HG03097 (cell line): ENCODE measurements around the gene PTPRJ.

Experiments used
- ATAC-seq: cut with Tn5 transposase; IDR thresholded peaks from one replicate; pipeline ENCODE4 v1.9.1; 2021; ENCODE audit not compliant: unreplicated experiment, low FRiP score

PTPRJ gene

DNA sequence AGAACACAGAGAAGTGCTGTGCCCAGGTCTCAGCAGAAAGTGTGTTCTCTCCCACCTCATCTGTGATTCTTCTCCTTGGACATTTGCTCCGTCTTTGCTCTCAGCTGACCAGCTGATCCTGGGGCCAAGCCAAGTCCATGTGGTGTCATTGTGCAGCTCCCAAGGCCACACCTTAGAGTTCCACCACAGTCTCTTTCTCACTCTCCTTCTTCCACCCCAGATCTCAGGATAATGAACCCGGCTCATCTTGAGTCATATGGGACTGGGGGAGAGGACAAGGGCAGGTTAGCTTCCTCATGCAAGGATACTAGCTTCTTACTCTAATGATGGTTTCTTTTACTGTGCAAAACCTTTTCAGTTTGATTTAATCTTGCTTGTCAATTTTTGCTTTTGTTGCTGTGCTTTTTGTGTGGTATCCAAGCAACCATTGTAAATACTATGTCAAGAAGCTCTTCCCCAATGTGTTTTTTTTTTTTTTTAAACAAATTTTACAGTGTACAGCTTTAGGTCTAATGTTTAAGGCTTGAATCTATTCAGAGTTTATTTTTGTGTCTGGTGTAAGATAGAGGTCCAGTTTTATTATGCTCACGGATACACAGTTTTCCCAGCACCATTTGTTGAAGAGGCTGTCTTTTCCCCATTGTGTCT is 161.2 kb downstream of the PTPRJ start:
- no peak for ATAC-seq

- ATAC-seq = no peak
Observed at GRCh38 chr11:48142889-48143288, 162.5 kb downstream of the PTPRJ start.

DNA sequence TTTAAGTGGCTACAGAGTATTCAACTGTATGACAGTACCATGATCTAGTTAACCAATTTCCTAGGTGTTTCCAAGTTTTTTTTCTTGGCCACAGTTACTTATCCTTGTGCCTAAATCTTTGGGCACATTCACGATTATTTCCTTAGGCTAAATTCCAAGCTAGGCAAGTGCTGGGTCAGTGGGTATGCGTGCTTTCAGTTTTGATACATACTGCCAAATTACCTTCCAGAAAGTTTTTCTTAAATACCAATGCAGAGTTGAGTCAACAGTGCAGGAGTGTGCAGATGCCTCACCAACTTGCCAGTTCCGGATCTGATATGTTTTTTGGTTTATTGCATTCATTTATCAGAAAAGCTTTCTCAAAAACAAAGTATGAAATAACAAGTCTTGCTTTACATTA is 168.4 kb downstream of the PTPRJ start:
- no peak for ATAC-seq

- ATAC-seq = no peak
Observed at GRCh38 chr11:48150213-48150612, 169.9 kb downstream of the PTPRJ start.

DNA sequence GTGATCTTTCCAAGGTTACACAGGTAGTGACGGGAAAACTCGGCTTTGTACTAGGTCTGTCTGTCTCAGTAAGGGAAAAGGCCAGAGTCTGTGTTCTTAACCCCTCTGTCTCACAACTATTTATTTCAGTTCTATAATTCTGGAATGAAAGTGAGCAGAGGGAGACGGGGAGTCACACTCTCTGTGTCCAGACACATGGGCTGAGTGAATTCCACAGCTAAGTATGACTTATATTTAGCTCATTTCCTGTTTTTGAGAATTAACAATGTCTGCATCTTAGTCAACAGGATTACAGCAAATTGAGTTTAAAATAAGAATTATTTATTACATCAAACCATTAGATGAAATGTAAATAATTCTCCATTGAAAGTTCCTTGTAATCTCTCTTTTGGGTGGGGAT is 173.8 kb downstream of the PTPRJ start:
- ATAC-seq = no peak

- no peak for ATAC-seq
Observed at GRCh38 chr11:48161951-48162884, 181.9 kb downstream of the PTPRJ start.

DNA sequence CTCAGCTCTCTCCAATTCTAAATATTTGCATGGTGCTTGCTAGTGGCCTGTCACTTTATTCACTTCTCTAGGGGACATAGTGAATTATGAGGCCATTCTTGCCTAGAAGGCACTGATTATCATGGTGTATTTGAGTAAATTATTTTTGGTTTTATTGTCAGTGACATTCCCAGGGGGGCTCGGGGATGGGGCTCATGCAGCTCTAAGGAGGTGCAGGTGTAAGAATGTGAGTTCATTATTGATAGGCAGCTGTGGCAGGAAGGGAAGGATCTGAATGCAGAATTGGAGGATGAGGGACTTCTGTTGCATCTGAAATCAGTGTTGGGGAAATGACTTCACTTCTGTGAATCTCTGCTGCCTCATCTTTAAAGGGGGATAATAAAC is 182.5 kb downstream of the PTPRJ start:
- no peak for ATAC-seq

GRCh38 chr11:48163360-48164100 is 183.2 kb downstream of the PTPRJ start:
- ATAC-seq = no peak

GRCh38 chr11:48164836-48165235 is 184.5 kb downstream of the PTPRJ start:
- no peak for ATAC-seq

- no peak for ATAC-seq
Observed at GRCh38 chr11:48165426-48165825, 185.1 kb downstream of the PTPRJ start.

DNA sequence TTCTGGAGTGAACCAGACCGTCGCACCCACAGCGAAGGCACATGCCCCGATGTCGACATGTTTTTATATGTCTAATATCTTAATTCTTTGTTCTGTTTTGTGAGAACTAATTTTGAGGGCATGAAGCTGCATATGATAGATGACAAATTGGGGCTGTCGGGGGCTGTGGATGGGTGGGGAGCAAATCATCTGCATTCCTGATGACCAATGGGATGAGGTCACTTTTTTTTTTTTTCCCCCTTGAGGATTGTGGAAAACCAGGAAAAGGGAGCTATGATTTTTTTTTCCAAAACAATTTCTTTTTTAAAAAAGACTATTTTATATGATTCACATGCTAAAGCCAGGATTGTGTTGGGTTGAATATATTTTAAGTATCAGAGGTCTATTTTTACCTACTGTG is 187.0 kb downstream of the PTPRJ start:
- no peak for ATAC-seq

- ATAC-seq = no peak
Observed at GRCh38 chr11:48168815-48169214, 188.5 kb downstream of the PTPRJ start.

DNA sequence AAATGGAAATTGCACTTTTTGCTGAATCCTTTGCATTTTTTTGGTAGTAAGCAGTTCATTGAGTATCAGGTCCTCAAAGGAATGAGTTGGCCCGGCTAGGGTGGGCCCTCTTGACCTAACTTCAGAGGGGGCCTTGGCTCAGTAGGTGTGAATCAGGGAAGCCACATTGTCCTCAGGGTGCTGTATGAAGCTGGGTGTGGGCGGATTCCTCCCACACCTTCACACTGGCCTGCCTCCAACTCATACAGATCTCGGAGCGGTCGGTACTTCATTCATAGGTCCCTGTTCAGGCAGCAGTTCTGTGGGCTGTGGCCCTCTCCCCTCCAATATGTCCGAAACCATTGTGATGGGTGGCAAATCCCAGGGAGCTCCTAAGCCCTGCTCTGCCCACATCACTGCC is 188.9 kb downstream of the PTPRJ start:
- ATAC-seq = no peak

- no peak for ATAC-seq
Observed at GRCh38 chr11:48169717-48170116, 189.4 kb downstream of the PTPRJ start.

DNA sequence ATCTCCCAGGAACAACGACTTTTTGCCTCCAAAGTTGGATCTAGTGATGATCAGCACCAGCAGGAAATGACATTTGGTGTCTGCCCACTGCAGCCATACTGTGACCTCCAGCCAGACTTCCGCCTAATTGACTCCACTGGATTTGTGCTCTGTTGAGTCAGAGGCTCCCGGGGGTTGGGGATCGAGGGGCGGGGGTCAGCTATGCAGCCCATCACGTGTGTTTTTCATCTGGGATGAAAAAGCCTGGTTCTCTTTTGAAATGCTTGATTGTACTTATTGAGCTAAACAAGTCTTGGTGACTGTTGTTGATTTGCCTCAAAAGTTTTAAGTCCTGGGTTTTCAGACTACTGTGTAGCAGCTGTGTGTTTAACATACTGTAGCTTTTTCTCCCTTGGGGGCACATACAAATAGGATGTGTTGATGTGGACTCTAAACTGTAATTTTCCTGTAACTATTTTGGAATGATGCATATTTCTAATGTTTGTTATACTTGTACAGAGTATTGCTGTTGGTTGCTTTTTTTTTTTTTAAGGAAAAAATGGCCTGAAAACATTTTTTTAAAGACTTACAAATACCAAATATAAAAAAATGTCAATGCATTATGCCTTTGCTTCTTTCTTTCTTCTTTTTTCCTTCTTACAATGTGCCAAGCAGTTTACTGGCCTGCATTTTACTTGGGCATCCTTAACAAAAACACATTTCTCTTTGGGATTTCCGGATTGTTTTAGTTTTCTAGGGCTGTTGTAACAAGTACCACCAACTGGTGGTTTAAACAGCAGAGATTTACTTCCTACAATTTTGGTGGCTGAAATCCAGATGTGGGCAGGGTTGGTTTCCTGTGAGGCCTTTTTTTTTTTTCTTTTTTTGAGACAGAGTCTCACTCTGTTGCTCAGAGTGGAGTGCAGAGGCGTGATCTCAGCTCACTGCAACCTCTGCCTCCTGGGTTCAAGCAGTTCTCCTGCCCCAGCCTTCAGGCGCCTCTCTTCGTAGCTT is 190.2 kb downstream of the PTPRJ start:
- no peak for ATAC-seq

DNA sequence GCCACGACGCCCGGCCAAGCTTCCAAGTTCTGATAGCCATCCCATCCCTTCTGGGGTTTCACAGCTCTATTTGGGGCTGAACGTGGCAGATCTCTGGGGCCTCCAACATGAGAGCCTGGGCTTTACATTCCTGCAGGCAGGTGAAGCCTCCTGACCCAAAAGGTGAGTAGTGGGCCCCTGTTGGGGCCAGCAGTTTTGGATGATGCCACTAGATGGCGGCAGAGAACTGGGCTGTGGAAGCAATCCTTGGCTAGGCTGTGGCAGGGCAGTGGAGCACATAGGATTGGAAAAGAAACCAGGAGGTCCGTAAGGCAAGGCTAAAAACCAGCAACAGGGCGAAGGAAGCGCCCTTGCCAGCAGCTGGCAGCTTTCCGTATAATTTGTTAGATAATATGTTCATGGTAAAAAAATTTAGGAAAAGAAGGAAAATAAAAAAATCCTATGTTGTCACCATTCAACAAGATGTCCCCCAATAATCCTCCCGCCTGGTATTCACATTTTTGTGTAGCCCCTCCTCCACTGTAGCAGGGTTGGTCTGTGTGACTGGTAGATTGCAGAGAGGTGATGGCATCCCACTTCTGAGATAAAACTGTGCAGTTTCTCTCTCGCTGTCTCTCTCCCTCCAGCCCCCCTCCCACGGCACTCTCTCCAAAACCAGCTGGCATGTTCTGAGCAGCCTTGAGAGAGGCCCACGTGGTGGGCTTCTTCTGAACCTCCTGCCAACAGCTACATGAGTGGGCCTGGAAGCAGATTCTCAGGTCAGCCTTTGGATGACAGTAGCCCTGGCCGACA is 192.7 kb downstream of the PTPRJ start:
- ATAC-seq = peak; percentile 77

DNA sequence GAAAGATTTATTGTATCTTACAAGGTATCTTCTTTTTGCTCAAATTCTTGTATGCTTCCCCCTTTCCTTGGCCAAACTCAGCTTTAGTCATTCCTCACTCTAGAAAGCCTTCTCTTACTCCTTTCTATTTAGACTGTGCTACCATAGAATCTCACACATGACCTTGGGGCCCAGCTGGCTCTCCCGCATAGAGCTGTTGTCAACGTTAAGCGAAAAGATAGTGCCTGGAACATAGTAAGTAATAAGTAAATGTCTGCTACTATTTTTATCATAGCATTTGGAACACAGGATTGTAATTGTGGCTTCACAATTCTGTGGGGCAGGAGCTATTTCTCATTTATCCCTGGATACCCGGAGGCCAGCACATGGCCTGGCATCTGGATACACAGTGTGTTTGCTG is 197.3 kb downstream of the PTPRJ start:
- no peak for ATAC-seq

DNA sequence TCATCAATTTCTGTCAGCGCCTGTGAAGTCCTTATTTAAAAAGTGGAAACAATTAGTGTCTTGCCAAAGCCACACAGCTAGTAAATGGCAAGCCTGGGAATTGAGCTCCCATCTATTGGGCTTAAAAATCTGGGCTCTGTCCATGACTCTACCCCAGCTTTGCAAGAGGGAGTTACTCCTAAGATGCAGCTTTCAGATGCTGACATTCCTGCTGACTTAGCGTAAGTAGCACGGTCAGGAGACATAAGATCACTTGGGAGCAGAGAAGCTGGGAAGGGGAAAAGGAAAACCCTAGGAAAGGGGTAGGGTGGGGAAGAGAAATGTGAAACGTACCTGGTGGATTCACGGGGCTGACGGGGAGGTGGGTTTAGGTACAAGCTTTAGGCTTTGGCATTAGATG is 200.3 kb downstream of the PTPRJ start:
- ATAC-seq = no peak

DNA sequence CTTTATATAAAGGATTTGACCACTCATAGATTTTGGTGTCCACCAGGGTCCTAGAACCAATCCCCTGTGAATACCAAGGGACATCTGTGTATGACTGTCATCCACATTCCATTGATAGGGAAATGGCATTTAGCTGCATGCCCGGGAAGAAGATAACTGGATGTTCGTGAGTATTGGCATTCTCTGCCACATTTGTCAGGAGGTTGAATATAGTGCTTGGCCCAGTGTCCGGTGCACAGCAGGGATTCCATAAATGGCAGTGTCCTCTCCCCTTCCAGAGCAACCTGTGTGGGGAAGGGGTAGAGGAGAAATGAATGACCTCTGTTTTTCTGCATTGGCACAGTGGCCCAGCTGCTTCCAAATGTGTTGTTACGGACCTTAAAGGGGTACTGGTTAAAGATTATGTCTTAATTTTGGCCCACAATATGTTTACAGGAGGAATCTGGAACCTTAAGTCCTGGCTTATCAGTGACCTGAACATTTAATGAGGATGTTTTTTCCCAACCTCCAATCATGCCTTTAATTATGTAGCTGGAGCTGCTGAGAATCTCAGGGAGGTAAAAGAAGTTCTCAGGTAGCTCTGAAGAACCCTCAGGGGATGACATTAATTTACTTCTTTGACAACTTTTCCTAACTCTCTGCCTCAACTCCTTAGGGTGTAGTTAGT is 202.6 kb downstream of the PTPRJ start:
- ATAC-seq = no peak
